Hippocampal formation (tissue), 2 donors: ENCODE results near the gene HACD1.
"Not testable (repeated sequence)": the region's sequence is repeated elsewhere in the genome, so short reads cannot be mapped to it uniquely, and the experiment has no call there.

Experiments used
- DNase-seq, 2 donors: peaks; one replicate each; lab custom pipeline; 2025; lab: John Stamatoyannopoulos, UW

The HACD1 gene

GRCh38 chr10:17643339-17643754, 26.2 kb upstream of the HACD1 start:
- no peak for DNase-seq

- no peak for DNase-seq
Measured at GRCh38 chr10:17640331-17640816, 23.2 kb upstream of the HACD1 start.

- DNase-seq: no peak
Measured at GRCh38 chr10:17637869-17638268, 20.7 kb upstream of the HACD1 start.

GRCh38 chr10:17633353-17633752, 16.2 kb upstream of the HACD1 start:
- no peak for DNase-seq

- not testable (repeated sequence) for DNase-seq
Measured at GRCh38 chr10:17632590-17632989, 15.4 kb upstream of the HACD1 start.

GRCh38 chr10:17626656-17627055, 9.5 kb upstream of the HACD1 start:
- no peak for DNase-seq

- no peak for DNase-seq
Measured at GRCh38 chr10:17624996-17625395, 7.8 kb upstream of the HACD1 start.

- DNase-seq: no peak
Measured at GRCh38 chr10:17622061-17622460, 4.9 kb upstream of the HACD1 start.

- peak in 1 of 2 donors; percentile 40 for DNase-seq
Measured at GRCh38 chr10:17616403-17617030, 657 bp downstream of the HACD1 start.

- no peak for DNase-seq
Measured at GRCh38 chr10:17609523-17610079, 7.6 kb downstream of the HACD1 start.

GRCh38 chr10:17607603-17608332, 9.4 kb downstream of the HACD1 start:
- DNase-seq: peak in 1 of 2 donors; percentile 67

GRCh38 chr10:17607060-17607459, 10.1 kb downstream of the HACD1 start:
- no peak for DNase-seq

GRCh38 chr10:17606547-17607040, 10.6 kb downstream of the HACD1 start:
- no peak for DNase-seq

GRCh38 chr10:17605936-17606335, 11.2 kb downstream of the HACD1 start:
- no peak for DNase-seq

GRCh38 chr10:17599089-17599488, 18.1 kb downstream of the HACD1 start:
- DNase-seq: no peak

- no peak for DNase-seq
Measured at GRCh38 chr10:17597386-17597785, 19.8 kb downstream of the HACD1 start.

- DNase-seq: no peak
Measured at GRCh38 chr10:17590969-17591645, 26.1 kb downstream of the HACD1 start.

- not testable (repeated sequence) for DNase-seq
Measured at GRCh38 chr10:17589316-17589715, 27.9 kb downstream of the HACD1 start.

- DNase-seq: no peak
Measured at GRCh38 chr10:17588420-17588819, 28.8 kb downstream of the HACD1 start.

- not testable (repeated sequence) for DNase-seq
Measured at GRCh38 chr10:17587321-17587720, 29.9 kb downstream of the HACD1 start.

- DNase-seq: no peak
Measured at GRCh38 chr10:17586821-17587234, 30.3 kb downstream of the HACD1 start.

- no peak for DNase-seq
Measured at GRCh38 chr10:17585016-17585415, 32.2 kb downstream of the HACD1 start.
